CD4-positive, alpha-beta memory T cell (primary cell): ENCODE results near the gene ADCYAP1R1. TPM values are rescaled to one million over a fixed set of nuclear protein-coding genes. Genes with fewer than 3 reads are reported as not detected.

Source experiments
- CTCF ChIA-PET: fragments of 350-600 bp; sonication (Branson Sonifier 250); formaldehyde crosslinking; loops from one replicate; lab custom pipeline; 2021; ENCODE audit warnings: inconsistent platforms; ENCODE audit not compliant: partially characterized antibody; lab: Charles Lee
- POLR2A ChIA-PET: fragments of 350-600 bp; sonication (Branson Sonifier 250); formaldehyde crosslinking; loops from one replicate; lab custom pipeline; 2021; ENCODE audit not compliant: partially characterized antibody; lab: Charles Lee
- DNase-seq, 5 donors: peaks; one replicate each; pipeline versions ENCODE4 v3.0.0 to v3.0.0-alpha.2; 2020 to 2022; ENCODE audit warnings: mixed read lengths in 1 of 5
- H3K27ac ChIP-seq: one replicate; pipeline ENCODE4 v1.7.0; 2013; ENCODE audit warnings: low read depth, low read length
- H3K27me3 ChIP-seq: 2 replicates; pipeline ENCODE4 v1.7.0; 2013; ENCODE audit warnings: mild to moderate bottlenecking, low read length, moderate library complexity; ENCODE audit not compliant: insufficient read depth
- H3K36me3 ChIP-seq: 2 replicates; pipeline ENCODE4 v1.7.0; 2013; ENCODE audit warnings: mild to moderate bottlenecking, low read length, moderate library complexity; ENCODE audit not compliant: insufficient read depth
- H3K4me1 ChIP-seq: 2 replicates; pipeline ENCODE4 v1.7.0; 2013; ENCODE audit warnings: mild to moderate bottlenecking, low read length, moderate library complexity; ENCODE audit not compliant: insufficient read depth
- H3K4me3 ChIP-seq, 2 donors: one replicate each; pipeline ENCODE4 v1.7.0; 2013; ENCODE audit warnings: low read length in 2 of 2, mild to moderate bottlenecking in 1 of 2
- H3K9me3 ChIP-seq, 2 donors: one replicate each; pipeline ENCODE4 v1.7.0; 2013; ENCODE audit warnings: low read length in 2 of 2, control low read depth in 1 of 2; ENCODE audit not compliant: control insufficient read depth in 1 of 2
- H3K27ac Mint-ChIP-seq, 7 donors: one replicate each; pipeline ENCODE4 v1.8.0; 2020 to 2021; ENCODE audit warnings: mixed read lengths in 7 of 7, mild to moderate bottlenecking in 6 of 7, inconsistent platforms in 3 of 7, moderate library complexity in 3 of 7
- H3K27me3 Mint-ChIP-seq, 2 donors: one replicate each; pipeline ENCODE4 v1.8.0; 2020 to 2021; ENCODE audit warnings: mixed read lengths in 2 of 2
- H3K36me3 Mint-ChIP-seq, 2 donors: one replicate each; pipeline ENCODE4 v1.8.0; 2020 to 2021; ENCODE audit warnings: mixed read lengths in 2 of 2, inconsistent platforms in 1 of 2, mild to moderate bottlenecking in 1 of 2
- H3K4me1 Mint-ChIP-seq, 4 donors: one replicate each; pipeline ENCODE4 v1.8.0; 2020 to 2021; ENCODE audit warnings: mixed read lengths in 4 of 4, mild to moderate bottlenecking in 1 of 4
- H3K4me3 Mint-ChIP-seq, 8 donors: one replicate each; pipeline ENCODE4 v1.8.0; 2020 to 2021; ENCODE audit warnings: mixed read lengths in 8 of 8, mild to moderate bottlenecking in 7 of 8, moderate library complexity in 6 of 8, inconsistent platforms in 3 of 8
- H3K9me3 Mint-ChIP-seq, 8 donors: one replicate each; pipeline ENCODE4 v1.8.0; 2020 to 2021; ENCODE audit warnings: mixed read lengths in 8 of 8, mild to moderate bottlenecking in 5 of 8, inconsistent platforms in 3 of 8, moderate library complexity in 1 of 8
- intact Hi-C: fragments of 100-400 bp; cut with micrococcal nuclease; formaldehyde crosslinking; loops from one replicate; pipeline ENCODE4 v1.15.1; 2023
- polyA plus RNA-seq, 2 donors: library from polyadenylated mRNA; unstranded; fragments of 300-500 nt; fragmentation: Illumina TruSeq; gene quantifications; one replicate each; pipeline ENCODE4 v1.2.3, GENCODE V29; 2021
- total RNA-seq, 2 experiments: library from RNA; stranded (reverse); gene quantifications; one replicate each; pipeline ENCODE4 v1.2.3, GENCODE V29; 2021

The ADCYAP1R1 gene
- total and polyA plus RNA-seq, 4 experiments from 2014 or later = not detected

- H3K4me1 ChIP-seq = no peaks in the 10 kb centered on the region
- intact Hi-C loops = no loop called here
- no peaks in the 10 kb centered on the region for H3K27me3 ChIP-seq
- Mint-ChIP-seq H3K36me3 (no peaks in the 10 kb centered on the region), H3K4me1 (no peaks in the 10 kb centered on the region), H3K27me3 (peaks cover 0 to 6% of the 10 kb centered on the region in 2 donors), H3K9me3 (no peaks in the 10 kb centered on the region), H3K4me3 (no peak overlapping the region), H3K27ac (no peak overlapping the region)
- DNase-seq = no peak
- ChIA-PET POLR2A (no interaction called here), CTCF (interaction anchor here (1.7 kb wide), 1 partner anchor 113 kb away, joined by 5 read pairs; no protein-coding TSS in a partner anchor)
- H3K9me3 ChIP-seq = no peaks in the 10 kb centered on the region
- no peaks in the 10 kb centered on the region for H3K36me3 ChIP-seq
- no peak overlapping the region for H3K27ac ChIP-seq
- no peak overlapping the region for H3K4me3 ChIP-seq
These were observed 44.8 kb downstream of the ADCYAP1R1 start for GRCh38 chr7:31096877-31097258.

- Histone ChIP-seq H3K4me1 (no peaks in the 10 kb centered on the region), H3K4me3 (no peak overlapping the region), H3K9me3 (no peaks in the 10 kb centered on the region), H3K36me3 (no peaks in the 10 kb centered on the region), H3K27ac (no peak overlapping the region), H3K27me3 (no peaks in the 10 kb centered on the region)
- intact Hi-C loops = no loop called here
- Mint-ChIP-seq H3K27ac (no peak overlapping the region), H3K36me3 (no peaks in the 10 kb centered on the region), H3K4me3 (no peak overlapping the region), H3K4me1 (no peaks in the 10 kb centered on the region), H3K27me3 (peaks cover 2% of the 10 kb centered on the region in 2 donors), H3K9me3 (no peaks in the 10 kb centered on the region)
- CTCF ChIA-PET = no interaction called here
- POLR2A ChIA-PET = no interaction called here
- DNase-seq = no peak
These were observed 46.7 kb downstream of the ADCYAP1R1 start for GRCh38 chr7:31098642-31099360.

GRCh38 chr7:31099451-31100444, 47.6 kb downstream of the ADCYAP1R1 start:
- CTCF ChIA-PET = interaction anchor here (2.1 kb wide), 1 partner anchor 35 kb away, joined by 4 read pairs; no protein-coding TSS in a partner anchor
- Mint-ChIP-seq H3K27ac (no peak overlapping the region), H3K4me3 (no peak overlapping the region), H3K4me1 (no peaks in the 10 kb centered on the region), H3K9me3 (no peaks in the 10 kb centered on the region), H3K36me3 (no peaks in the 10 kb centered on the region), H3K27me3 (peaks cover 3 to 4% of the 10 kb centered on the region in 2 donors)
- DNase-seq = no peak
- H3K9me3 ChIP-seq = no peaks in the 10 kb centered on the region
- H3K27ac ChIP-seq = no peak overlapping the region
- H3K4me3 ChIP-seq = no peak overlapping the region
- no peaks in the 10 kb centered on the region for H3K4me1 ChIP-seq
- intact Hi-C loops = no loop called here
- POLR2A ChIA-PET = no interaction called here
- H3K27me3 ChIP-seq = no peaks in the 10 kb centered on the region
- H3K36me3 ChIP-seq = no peaks in the 10 kb centered on the region

GRCh38 chr7:31100445-31100844, 48.3 kb downstream of the ADCYAP1R1 start:
- H3K4me3 Mint-ChIP-seq = no peak overlapping the region
- H3K36me3 Mint-ChIP-seq = no peaks in the 10 kb centered on the region
- no peak overlapping the region for H3K27ac ChIP-seq
- H3K27ac Mint-ChIP-seq = no peak overlapping the region
- H3K9me3 ChIP-seq = no peaks in the 10 kb centered on the region
- no peaks in the 10 kb centered on the region for H3K27me3 ChIP-seq
- ChIA-PET CTCF (interaction anchor here (2.1 kb wide), 1 partner anchor 34 kb away, joined by 4 read pairs; no protein-coding TSS in a partner anchor), POLR2A (no interaction called here)
- H3K4me1 ChIP-seq = no peaks in the 10 kb centered on the region
- H3K4me1 Mint-ChIP-seq = no peaks in the 10 kb centered on the region
- H3K9me3 Mint-ChIP-seq = peaks cover 0 to 1% (median 0%) of the 10 kb centered on the region in 8 donors
- no peak for DNase-seq
- H3K27me3 Mint-ChIP-seq = peaks cover 2 to 3% of the 10 kb centered on the region in 2 donors
- intact Hi-C loops = no loop called here
- no peak overlapping the region for H3K4me3 ChIP-seq
- H3K36me3 ChIP-seq = no peaks in the 10 kb centered on the region

GRCh38 chr7:31100871-31101270, 48.8 kb downstream of the ADCYAP1R1 start:
- H3K27ac Mint-ChIP-seq = no peak overlapping the region
- Histone ChIP-seq H3K4me1 (no peaks in the 10 kb centered on the region), H3K36me3 (no peaks in the 10 kb centered on the region), H3K9me3 (no peaks in the 10 kb centered on the region), H3K4me3 (no peak overlapping the region), H3K27ac (no peak overlapping the region), H3K27me3 (no peaks in the 10 kb centered on the region)
- no peak overlapping the region for H3K4me3 Mint-ChIP-seq
- peaks cover 0 to 2% (median 0%) of the 10 kb centered on the region in 8 donors for H3K9me3 Mint-ChIP-seq
- intact Hi-C loops = no loop called here
- H3K4me1 Mint-ChIP-seq = no peaks in the 10 kb centered on the region
- H3K27me3 Mint-ChIP-seq = peaks cover 2 to 3% of the 10 kb centered on the region in 2 donors
- CTCF ChIA-PET = interaction anchor here (2.1 kb wide), 1 partner anchor 34 kb away, joined by 4 read pairs; no protein-coding TSS in a partner anchor
- H3K36me3 Mint-ChIP-seq = no peaks in the 10 kb centered on the region
- DNase-seq = no peak
- POLR2A ChIA-PET = no interaction called here

GRCh38 chr7:31101544-31101943, 49.4 kb downstream of the ADCYAP1R1 start:
- intact Hi-C loops = no loop called here
- POLR2A ChIA-PET = no interaction called here
- Histone ChIP-seq H3K9me3 (no peaks in the 10 kb centered on the region), H3K27me3 (no peaks in the 10 kb centered on the region), H3K4me1 (no peaks in the 10 kb centered on the region), H3K27ac (no peak overlapping the region), H3K36me3 (no peaks in the 10 kb centered on the region), H3K4me3 (no peak overlapping the region)
- H3K4me3 Mint-ChIP-seq = no peak overlapping the region
- H3K4me1 Mint-ChIP-seq = no peaks in the 10 kb centered on the region
- no peaks in the 10 kb centered on the region for H3K36me3 Mint-ChIP-seq
- H3K27ac Mint-ChIP-seq = no peak overlapping the region
- no peak for DNase-seq
- H3K27me3 Mint-ChIP-seq = peaks cover 2 to 3% of the 10 kb centered on the region in 2 donors
- peaks cover 0 to 2% (median 0%) of the 10 kb centered on the region in 8 donors for H3K9me3 Mint-ChIP-seq
- CTCF ChIA-PET = no interaction called here
